GM13976 (cell line): ENCODE measurements around the gene HTRA1.

ENCODE experiments used
- DNase-seq: peaks from one replicate; pipeline ENCODE4 v3.0.0; 2012; ENCODE audit warnings: low spot score
- CTCF ChIP-seq: IDR thresholded peaks from 2 replicates; pipeline ENCODE4 v1.5.1; 2012; ENCODE audit warnings: borderline replicate concordance, mild to moderate bottlenecking; ENCODE audit not compliant: insufficient read depth; ENCODE audit errors: extremely low read depth, missing control alignments, control extremely low read depth
- in situ Hi-C: fragments of 300-500 bp; cut with MboI; formaldehyde crosslinking; loops from one replicate; pipeline ENCODE4 v1.12.0; 2022; ENCODE audit warnings: low sequenced_read_pairs, mixed read lengths, inconsistent platforms; ENCODE audit not compliant: unreplicated experiment

The HTRA1 gene

GRCh38 chr10:122435212-122435827 is 26.0 kb upstream of the HTRA1 start:
- in situ Hi-C loops: no loop called here
- TF ChIP-seq CTCF: peak; percentile 22
- DNase-seq: no peak

DNA sequence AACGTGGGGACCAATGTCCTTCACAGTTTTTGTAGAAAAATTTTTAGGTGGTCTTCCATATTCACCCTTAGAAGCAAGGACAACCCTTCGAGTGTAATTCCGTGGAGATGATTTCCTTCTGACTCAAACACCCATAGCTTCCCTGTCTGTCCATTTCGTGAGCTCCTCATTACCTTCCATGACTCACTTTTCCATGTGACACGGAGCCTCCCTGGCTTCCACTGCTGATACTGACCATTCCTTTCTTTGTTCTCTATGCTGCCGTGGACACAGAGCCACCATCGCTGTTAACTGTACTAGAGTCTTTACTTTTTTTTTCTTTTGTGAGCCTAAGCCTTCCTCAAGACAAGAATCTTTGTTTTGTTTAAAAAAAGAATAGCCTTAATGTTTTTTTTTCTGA is 19.4 kb upstream of the HTRA1 start:
- no peak for DNase-seq
- TF ChIP-seq CTCF: no peak
- in situ Hi-C loops: no loop called here

- in situ Hi-C loops: no loop called here
- DNase-seq: no peak
- TF ChIP-seq CTCF: no peak
These were observed 15.9 kb upstream of the HTRA1 start for GRCh38 chr10:122445469-122445868.

DNA sequence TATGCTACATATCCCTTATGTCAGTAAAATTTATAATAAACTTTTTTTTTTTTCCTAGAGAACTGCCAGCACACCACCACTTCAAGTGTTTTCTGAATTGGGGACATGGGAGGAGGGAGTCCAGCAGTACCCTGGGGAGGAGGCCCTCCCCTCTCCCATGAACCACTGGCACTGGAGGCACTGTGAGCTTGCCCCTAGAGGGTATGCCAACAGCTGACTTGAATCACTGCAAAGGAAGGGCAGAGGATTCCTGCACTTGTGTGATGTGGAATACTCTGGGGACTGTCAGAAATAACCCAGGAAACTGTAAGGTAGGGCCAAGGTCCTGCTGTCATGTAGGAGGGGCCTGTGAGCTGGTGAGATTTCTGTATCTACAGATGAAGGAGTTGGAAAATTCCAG is 15.4 kb upstream of the HTRA1 start:
- in situ Hi-C loops: no loop called here
- TF ChIP-seq CTCF: no peak
- DNase-seq: no peak

DNA sequence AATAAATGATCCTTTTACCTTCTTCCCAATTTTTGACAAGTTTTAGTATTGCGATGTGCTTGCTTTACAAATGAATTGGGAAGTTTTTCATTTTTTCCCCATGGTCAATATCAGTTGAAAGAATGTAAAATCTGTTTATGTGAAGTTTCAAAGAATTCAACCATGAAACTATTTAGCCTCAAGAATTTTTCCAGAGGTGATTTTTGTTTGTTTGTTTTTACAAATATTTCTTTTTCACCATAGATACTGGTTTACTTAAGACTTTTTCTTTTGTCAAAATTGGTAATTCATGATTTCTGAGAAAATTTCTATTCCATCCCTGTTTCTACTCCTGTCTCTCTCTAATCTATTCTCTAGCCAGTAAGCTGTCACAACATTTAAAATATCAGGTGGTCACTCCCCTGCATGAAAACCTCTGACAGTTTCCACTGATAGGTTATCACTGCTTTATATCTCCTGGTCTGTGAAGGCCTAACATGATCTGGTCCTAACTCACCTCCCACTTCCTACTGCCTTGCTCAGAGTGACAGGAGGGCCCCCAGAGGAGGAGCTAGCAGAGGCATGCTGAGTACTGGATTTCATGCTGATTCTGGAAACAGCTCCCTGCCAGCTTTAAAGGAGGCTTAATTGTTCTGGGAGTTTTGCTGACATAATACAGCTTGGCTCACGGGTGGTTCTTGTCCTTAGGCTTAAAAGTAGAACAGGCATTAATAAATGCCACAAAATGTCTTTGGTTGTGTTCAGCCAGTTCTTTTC is 14.5 kb upstream of the HTRA1 start:
- no peak for DNase-seq
- in situ Hi-C loops: no loop called here
- TF ChIP-seq CTCF: no peak

DNA sequence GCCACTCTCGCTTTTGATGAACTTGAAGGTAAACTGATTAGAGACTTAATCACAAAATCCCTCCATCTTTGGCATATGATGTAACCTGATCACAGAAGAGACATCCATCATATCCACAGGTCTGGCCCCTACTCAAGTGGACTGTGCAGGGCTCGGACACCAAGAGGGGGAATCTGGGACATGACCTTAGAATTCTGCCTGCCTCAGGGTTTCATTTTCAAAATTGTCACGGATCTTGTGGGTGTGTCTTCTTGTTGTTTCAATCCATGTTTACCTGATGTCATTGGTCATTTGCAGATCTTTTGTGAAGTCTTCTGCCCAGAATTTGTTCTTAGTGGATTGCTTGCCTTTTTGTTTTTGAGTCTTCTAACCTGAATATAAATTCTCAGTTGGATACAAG is 12.8 kb upstream of the HTRA1 start:
- no peak for DNase-seq
- no peak for TF ChIP-seq CTCF
- in situ Hi-C loops: no loop called here

DNA sequence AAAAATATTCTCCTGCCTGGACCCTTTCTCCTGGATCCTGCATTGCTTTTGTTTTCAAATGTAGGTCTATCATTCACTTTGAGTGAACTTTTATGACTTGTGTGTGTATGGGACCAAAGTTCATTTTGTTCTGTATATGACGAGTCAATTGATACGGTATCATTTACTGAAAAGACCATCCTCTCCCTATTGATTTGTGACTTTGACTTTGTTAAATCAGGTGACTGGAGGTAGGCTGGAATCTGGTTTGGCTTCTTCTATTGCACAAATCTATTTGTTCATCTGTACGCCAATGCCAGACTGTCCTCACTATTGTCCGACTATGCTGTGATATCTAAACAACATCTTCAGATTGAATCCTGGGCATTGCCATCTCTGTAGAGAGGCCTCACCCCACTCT is 12.2 kb upstream of the HTRA1 start:
- in situ Hi-C loops: no loop called here
- TF ChIP-seq CTCF: no peak
- no peak for DNase-seq
